ENCODE data around the gene SPECC1.
A peak's percentile ranks its signal among the peaks of the same experiment; 100 is the strongest.
"Not testable (repeated sequence)": the region's sequence is repeated elsewhere in the genome, so short reads cannot be mapped to it uniquely, and the experiment has no call there.

Gene SPECC1

DNA sequence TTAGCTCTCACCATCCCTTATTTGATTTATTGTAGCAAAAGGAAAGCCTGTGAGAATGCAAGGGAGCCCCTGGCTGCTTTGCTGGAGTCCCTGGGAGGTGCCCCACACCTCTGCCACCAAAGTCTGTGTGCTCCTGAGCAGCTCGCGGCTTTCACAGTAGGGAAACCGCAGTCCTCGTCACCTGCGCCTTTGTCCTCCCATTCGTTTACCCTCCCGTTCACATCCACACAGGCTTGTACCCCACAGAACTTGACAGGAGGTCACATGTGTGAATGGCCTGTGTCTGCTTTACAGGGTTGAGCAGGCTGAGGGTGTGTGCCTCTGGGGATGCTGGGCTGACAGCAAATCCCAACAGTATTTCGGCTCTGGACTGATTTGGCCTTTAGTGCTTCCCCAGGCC lies 305.7 kb downstream of the SPECC1 start:
- no peak for DNase-seq (ENCODE audit: low read depth)

DNA sequence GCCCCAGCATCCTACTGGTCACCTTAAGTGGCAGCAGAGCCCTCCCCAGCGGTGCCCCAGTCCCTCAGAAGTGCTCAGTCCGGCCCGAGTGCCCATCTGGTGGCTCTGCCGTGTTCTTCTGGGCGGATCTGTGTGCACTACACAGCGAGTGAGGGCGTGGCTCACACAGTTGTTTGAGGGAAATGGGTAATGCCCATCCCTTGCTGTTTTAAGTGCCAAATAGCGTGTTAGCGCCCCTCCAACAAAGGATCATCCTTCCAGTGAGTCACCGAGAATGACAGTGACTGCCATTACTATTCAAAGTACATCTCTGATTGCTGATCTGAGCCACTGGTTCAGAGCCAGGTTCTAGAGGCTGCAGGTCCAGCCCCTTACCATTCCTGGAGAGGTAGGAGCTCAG lies 306.2 kb downstream of the SPECC1 start:
- no peak for DNase-seq (ENCODE audit: low read depth)

DNA sequence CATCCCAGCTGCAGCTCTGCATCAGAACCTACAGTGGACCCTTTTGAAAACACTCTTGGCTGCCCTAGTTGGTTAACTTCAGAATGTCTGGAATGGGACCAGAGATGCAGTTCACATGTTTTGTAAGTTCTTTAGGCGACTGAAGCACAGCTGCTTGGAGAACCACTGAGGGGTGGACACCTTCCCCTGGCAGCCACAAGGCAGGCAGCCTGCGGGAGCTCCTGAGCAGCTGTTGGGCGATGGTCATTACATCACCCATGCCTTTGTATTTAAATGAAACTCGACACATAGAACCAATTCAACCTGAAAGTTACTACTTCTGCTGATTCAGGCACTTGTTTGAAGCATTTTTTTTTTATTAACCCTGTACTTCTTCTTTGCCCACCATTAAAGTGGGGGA lies 306.7 kb downstream of the SPECC1 start:
- DNase-seq (ENCODE audit: low read depth): no peak

DNA sequence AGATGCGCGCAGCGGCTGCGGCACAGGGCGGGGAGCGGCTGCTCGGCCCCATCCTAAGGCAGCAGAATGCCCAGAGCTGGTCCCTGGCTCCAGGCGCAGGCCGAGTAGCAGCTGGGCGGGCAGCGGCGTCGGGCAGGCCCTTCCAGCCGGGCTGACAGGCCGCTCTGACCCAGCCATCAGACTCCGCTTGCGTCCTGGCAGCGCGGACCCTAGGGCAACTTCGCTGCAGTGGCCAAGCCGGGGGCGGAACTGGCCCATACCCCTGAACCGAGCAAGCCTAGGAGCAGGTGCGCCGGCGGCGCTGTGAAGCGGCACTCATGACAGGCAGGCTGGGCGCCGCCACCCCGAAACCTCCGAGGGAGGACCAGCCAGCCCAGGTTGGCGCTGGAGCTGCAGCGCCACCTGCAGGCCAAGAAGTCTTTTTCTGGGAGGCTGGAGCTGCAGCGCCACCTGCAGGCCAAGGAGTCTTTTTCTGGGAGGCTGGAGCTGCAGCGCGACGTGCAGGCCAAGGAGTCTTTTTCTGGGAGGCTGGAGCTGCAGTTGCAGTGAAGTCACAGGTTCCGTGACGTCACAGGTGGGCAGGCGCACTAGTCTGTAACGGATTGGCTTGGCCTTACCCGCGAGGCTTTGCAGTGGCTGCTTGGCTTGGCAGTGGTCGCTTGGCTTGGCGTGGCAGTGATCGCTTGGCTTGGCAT lies 311.5 kb downstream of the SPECC1 start:
- DNase-seq (ENCODE audit: low read depth): peak; percentile 21

DNA sequence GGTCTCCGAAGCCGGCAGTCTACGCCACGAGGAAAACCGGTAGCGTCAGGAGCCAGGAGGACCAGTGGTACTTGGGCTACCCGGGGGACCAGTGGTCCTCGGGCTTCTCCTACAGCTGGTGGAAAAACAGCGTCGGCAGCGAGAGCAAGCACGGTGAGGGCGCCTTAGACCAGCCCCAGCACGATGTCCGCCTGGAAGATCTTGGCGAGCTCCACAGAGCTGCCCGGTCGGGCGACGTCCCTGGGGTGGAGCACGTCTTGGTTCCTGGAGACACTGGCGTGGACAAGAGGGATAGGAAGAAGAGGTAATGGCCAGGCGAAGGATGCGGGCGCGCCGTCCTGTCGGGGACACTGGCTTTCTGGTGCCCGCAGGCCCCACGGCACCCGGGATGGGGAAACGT lies 312.2 kb downstream of the SPECC1 start:
- not testable (repeated sequence) for DNase-seq (ENCODE audit: low read depth)

DNA sequence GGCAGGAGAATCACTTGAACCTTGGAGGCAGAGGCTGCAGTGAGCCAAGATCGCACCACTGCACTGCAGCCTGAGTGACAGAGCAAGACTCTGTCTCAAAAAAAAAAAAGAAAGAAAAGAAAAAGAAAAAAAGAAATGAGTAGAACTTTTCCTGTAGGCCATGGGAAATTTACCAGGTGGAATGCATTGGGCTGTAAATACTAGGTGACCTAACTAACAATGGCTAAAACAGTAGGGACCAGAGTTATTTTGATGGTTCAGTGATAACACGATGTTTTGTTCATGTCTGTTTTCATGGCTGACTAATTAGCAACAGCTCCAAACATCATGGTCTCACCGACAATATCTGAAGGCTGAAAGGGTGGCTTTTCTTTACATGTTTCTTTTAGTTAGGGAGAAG lies 318.6 kb downstream of the SPECC1 start:
- not testable (repeated sequence) for DNase-seq (ENCODE audit: low read depth)

DNA sequence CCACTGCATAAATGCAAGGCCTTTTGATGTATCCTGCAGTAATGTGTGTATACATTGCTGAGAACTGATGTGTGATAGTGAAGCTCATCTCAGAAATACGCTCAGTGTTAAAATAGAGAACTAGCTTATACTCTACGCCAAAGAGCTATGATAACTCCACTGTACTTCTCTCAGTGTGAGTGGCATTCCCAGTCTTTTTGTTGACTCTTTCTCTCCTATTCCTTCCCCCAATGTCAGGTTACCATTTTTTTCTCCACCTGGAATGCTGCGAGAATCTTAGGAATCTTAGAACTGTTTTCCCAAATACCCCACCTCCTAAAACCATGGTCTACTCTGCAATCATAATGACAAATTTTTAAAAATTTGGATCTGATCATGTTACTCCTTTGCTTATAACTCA lies 342.2 kb downstream of the SPECC1 start:
- not testable (repeated sequence) for DNase-seq (ENCODE audit: low read depth)

DNA sequence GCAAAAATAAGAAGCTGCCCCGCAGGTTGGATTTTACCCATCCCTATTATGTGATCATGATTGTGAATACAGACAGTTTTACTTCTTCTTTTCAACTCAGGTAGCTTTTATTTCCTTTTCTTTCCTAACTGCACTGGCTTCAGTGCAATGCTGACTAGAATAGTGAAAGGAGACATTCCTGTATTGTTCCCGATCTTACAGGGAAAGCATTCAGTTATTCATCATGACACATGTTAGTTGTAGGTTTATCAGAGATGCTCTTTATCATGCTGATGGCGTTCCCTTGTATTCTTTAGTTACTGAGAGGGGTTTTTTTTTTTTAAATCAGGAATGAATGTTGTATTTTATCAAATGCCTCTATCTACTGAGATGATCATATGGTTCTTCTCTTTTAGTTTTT lies 343.4 kb downstream of the SPECC1 start:
- not testable (repeated sequence) for DNase-seq (ENCODE audit: low read depth)

DNA sequence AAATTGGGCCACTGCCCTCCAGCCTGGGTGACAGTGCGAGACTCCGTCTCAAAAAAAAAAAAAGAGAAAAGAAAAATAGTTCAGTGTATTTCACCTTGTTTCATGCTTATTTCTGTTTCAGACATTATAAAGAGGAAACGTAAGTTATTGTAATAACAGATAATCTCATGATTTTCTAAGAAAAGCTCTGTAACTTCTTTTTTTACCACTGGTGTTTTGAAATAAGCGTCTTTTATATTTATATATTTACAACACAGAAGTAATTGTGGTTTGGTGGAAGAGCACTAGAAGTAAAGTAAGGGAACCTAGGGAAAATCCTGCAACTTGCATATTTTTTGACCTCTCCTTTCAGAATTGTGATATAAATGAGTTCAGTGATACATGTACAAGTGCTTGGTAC lies 354.7 kb downstream of the SPECC1 start:
- DNase-seq (ENCODE audit: low read depth): not testable (repeated sequence)

Measured in CMK (cell line).